ENCODE measurements around the gene UBA1.

- TF ChIP-seq CTCF (IDR thresholded peaks at IDR 0.05; ENCODE audit: extremely low read depth in 1 of 2, insufficient read depth in 1 of 2, low read depth in 1 of 2, low read length in 2 of 2) (no peak), POLR2AphosphoS5 (IDR thresholded peaks at IDR 0.05; ENCODE audit: insufficient read depth, low read depth, low read length) (no peak), POLR2A (IDR thresholded peaks at IDR 0.05; ENCODE audit: low read depth, low read length) (no peak), EZH2 (IDR thresholded peaks at IDR 0.05; ENCODE audit: borderline replicate concordance, low read depth, low read length, severe bottlenecking) (no peak), MAX (IDR thresholded peaks at IDR 0.05; ENCODE audit: insufficient read depth, insufficient read length) (no peak)
These were observed 35.5 kb upstream of the UBA1 start for GRCh38 chrX:47158131-47158530.

All from endothelial cell of umbilical vein (primary cell).